Measurements from ENCODE around the gene OR10Z1.
A peak's percentile ranks its signal among the peaks of the same experiment; 100 is the strongest.

The OR10Z1 gene

GRCh38 chr1:158564608-158565007 is 40.5 kb upstream of the OR10Z1 start:
- peak; percentile 25 to 81 for DNase-seq (ENCODE audit: low read depth in 1 of 2, low spot score in 1 of 2)
- H3K27ac ChIP-seq (replicated peaks), result peak overlapping the region; percentile 95
- TF ChIP-seq SPI1 (IDR thresholded peaks at IDR 0.05; ENCODE audit: borderline replicate concordance, low read depth) (peak; percentile 97), REST (IDR thresholded peaks at IDR 0.05; ENCODE audit: insufficient replicate concordance, low read depth) (no peak)
- TF ChIP-seq, protein P1, sequence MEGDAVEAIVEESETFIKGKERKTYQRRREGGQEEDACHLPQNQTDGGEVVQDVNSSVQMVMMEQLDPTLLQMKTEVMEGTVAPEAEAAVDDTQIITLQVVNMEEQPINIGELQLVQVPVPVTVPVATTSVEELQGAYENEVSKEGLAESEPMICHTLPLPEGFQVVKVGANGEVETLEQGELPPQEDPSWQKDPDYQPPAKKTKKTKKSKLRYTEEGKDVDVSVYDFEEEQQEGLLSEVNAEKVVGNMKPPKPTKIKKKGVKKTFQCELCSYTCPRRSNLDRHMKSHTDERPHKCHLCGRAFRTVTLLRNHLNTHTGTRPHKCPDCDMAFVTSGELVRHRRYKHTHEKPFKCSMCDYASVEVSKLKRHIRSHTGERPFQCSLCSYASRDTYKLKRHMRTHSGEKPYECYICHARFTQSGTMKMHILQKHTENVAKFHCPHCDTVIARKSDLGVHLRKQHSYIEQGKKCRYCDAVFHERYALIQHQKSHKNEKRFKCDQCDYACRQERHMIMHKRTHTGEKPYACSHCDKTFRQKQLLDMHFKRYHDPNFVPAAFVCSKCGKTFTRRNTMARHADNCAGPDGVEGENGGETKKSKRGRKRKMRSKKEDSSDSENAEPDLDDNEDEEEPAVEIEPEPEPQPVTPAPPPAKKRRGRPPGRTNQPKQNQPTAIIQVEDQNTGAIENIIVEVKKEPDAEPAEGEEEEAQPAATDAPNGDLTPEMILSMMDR (IDR thresholded peaks at IDR 0.05; ENCODE audit: insufficient read depth, low read length), result no peak
- no peak overlapping the region for H3K4me3 ChIP-seq (replicated peaks; ENCODE audit: insufficient read depth, low read length)
- H3K27me3 ChIP-seq (ENCODE audit: insufficient read depth, poor library complexity, severe bottlenecking), result no peaks in the 10 kb centered on the region

GRCh38 chr1:158570480-158570879 is 34.6 kb upstream of the OR10Z1 start, which contains the start of gene OR6P1:
TSS of gene OR6P1 (minus strand) at chr1:158570580. CDS start at chr1:158563604, 6,976 bp downstream.
- Histone ChIP-seq H3K27ac (replicated peaks) (no peak within 1 kb of the TSS), H3K27me3 (ENCODE audit: insufficient read depth, poor library complexity, severe bottlenecking) (no peaks in the 10 kb centered on the region), H3K4me3 (replicated peaks; ENCODE audit: insufficient read depth, low read length) (no peak within 1 kb of the TSS)
- TF ChIP-seq GABPA (IDR thresholded peaks at IDR 0.05; ENCODE audit: low read depth) (no peak), REST (IDR thresholded peaks at IDR 0.05; ENCODE audit: insufficient replicate concordance, low read depth) (no peak), SPI1 (IDR thresholded peaks at IDR 0.05; ENCODE audit: borderline replicate concordance, low read depth) (no peak), POLR2AphosphoS5 (IDR thresholded peaks at IDR 0.05; ENCODE audit: low read depth) (no peak)
- TF ChIP-seq, protein P1 (IDR thresholded peaks at IDR 0.05; ENCODE audit: insufficient read depth, low read length), result no peak
- DNase-seq (ENCODE audit: low read depth in 1 of 2, low spot score in 1 of 2), result no peak

GRCh38 chr1:158572226-158572625 is 32.8 kb upstream of the OR10Z1 start:
- TF ChIP-seq GABPA (IDR thresholded peaks at IDR 0.05; ENCODE audit: low read depth), result no peak
- TF ChIP-seq SPI1 (IDR thresholded peaks at IDR 0.05; ENCODE audit: borderline replicate concordance, low read depth), result no peak
- no peak for TF ChIP-seq REST (IDR thresholded peaks at IDR 0.05; ENCODE audit: insufficient replicate concordance, low read depth)
- TF ChIP-seq, protein P1 (IDR thresholded peaks at IDR 0.05; ENCODE audit: insufficient read depth, low read length), result no peak
- TF ChIP-seq POLR2AphosphoS5 (IDR thresholded peaks at IDR 0.05; ENCODE audit: low read depth), result no peak
- DNase-seq (ENCODE audit: low read depth in 1 of 2, low spot score in 1 of 2), result no peak
- H3K27me3 ChIP-seq (ENCODE audit: insufficient read depth, poor library complexity, severe bottlenecking), result no peaks in the 10 kb centered on the region
- H3K27ac ChIP-seq (replicated peaks), result no peak overlapping the region
- no peak overlapping the region for H3K4me3 ChIP-seq (replicated peaks; ENCODE audit: insufficient read depth, low read length)

Measured in HL-60 (cell line).